HG02884 (cell line): Measurements from ENCODE around the gene RTN4IP1.
"Not testable (repeated sequence)": the region's sequence is repeated elsewhere in the genome, so short reads cannot be mapped to it uniquely, and the experiment has no call there.

Experiments used
- ATAC-seq: cut with Tn5 transposase; IDR thresholded peaks from one replicate; pipeline ENCODE4 v1.9.1; 2021; ENCODE audit warnings: mild to moderate bottlenecking, moderate library complexity; ENCODE audit not compliant: unreplicated experiment

Gene RTN4IP1

GRCh38 chr6:106549521-106549920, 79.8 kb downstream of the RTN4IP1 start:
- no peak for ATAC-seq

DNA sequence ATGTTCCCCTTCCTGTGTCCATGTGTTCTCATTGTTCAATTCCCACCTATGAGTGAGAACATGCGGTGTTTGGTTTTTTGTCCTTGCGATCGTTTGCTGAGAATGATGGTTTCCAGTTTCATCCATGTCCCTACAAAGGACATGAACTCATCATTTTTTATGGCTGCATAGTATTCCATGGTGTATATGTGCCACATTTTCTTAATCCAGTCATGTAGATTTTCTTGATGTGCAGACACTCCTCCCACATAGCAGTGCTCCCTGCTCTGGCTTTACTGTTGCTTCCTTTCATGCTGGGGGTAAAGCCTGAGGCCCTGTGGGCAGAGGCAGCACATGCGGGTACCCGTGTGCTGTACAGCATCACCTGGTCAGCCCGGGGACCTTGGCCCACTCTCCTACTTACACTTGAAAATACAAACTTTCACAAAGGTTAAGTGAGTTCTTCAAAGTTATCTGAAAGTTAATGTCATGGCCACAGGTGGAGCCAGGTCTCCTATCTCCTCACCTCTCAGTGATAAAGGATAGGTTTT, 80.3 kb downstream of the RTN4IP1 start:
- ATAC-seq, result not testable (repeated sequence)

- no peak for ATAC-seq
These were observed 81.5 kb downstream of the RTN4IP1 start for GRCh38 chr6:106547601-106548453.

DNA sequence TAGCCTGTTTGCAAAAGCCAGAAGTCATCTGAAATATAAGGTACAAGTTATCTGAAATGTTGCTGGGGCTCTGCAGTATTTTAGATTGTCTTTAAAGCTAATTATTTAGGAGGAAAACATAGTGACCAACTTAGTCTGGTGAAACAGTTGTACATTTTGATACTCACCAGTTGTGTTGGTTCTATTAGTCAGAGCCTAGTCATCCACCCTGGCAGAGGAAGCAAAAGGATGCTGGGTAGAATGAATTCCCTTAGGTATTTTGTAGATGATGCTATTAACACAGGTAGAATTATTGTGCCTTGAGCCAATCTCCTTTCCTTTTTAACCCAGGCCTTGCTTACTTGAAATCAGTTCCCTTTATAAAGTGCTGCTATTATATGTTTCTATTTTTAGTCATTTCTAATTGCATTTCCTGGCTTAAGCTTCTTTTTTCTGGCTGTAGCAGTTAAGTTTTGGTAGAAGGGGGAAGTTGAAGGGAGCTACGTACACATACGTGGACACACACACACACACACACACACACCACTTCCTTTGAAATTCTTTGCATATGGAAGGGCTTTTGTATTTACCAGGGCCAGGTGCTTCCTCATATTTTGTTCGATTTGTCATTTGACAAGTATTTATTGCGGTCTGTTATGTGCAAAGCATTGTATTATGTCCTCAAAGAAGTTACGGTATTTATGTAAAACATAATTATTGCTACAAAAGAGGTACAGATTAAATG, 82.4 kb downstream of the RTN4IP1 start:
- no peak for ATAC-seq

DNA sequence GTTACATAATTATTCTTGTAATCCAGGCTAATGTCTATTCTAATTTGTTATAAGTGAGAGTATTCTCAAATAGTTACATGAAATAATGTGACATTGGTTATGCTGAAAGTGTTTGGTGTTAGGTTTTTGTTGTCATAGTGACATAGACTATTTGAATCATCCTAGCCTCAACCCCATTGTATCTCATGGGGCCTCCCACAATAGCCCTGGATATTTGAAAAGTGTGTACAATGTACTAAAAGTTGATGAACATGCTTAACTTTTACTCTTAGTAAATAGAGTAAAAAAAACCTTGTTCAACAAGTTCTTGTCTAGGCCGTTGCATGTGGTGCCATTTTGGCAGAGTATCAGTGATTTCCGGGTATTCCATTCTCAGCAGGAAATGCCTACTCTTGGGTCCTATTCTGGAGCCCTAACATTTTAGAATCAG, 83.0 kb downstream of the RTN4IP1 start:
- ATAC-seq, result no peak

DNA sequence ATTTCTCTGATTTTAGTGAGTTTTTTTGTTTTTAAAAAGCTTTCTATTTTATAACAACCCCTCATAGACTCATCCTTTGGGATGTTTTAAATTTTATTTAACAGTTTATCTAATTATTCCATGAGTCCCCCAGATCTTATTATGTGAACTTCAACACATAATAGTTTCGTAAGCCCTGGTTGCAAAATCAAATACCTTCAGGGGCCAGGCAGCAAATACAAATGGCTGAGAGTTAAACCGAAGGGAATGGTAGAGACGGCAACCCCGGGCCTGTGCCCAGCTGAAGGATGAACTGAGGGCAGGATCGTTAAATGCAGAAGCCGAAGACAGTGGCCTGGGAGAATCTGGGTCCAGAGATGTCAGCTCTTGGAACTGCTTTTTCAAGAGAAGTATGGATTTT, 88.4 kb downstream of the RTN4IP1 start:
- no peak for ATAC-seq

GRCh38 chr6:106540432-106540831, 88.9 kb downstream of the RTN4IP1 start:
- no peak for ATAC-seq

- ATAC-seq, result no peak
These were observed 89.4 kb downstream of the RTN4IP1 start for GRCh38 chr6:106539936-106540335.

GRCh38 chr6:106538145-106538544, 91.2 kb downstream of the RTN4IP1 start:
- ATAC-seq, result no peak

DNA sequence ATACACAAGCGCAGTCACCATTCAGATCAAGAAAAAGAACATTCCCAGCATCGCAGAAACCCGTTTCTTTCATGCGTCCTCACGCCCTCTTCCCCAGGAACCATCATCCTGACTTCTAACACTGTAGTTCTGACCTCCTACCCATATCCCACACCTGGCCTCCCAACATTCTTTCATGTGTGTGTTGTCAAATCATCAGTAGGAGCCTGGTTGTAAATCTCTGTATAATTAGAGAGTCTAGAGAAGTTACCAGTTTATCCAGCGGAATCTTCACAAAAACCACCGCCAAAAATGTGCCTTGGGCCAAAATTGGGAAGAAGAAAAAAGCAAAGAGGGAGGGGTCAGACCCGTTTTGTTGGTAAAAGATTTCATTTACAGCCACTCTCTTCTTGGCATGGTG, 91.6 kb downstream of the RTN4IP1 start:
- no peak for ATAC-seq

DNA sequence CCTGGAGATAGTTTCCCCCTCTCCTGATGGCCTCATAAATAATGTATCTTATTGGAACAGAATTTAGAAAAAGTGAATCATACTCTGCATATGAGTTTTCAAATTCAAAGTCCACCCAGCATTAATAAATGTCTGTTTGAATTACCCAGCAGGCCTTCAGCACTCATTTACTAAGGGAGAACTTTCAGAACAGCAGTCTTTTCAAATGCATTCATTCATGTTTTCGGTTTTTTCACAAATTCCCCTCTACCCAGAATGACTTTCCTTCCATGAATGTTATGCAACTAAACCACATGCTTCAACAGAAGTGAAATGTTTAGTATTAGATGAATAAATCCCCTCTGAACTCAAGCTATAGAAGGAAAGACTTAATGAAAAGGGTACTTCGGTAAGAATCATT, 92.4 kb downstream of the RTN4IP1 start:
- ATAC-seq, result no peak

- no peak for ATAC-seq
These were observed 92.9 kb downstream of the RTN4IP1 start for GRCh38 chr6:106536357-106536756.

DNA sequence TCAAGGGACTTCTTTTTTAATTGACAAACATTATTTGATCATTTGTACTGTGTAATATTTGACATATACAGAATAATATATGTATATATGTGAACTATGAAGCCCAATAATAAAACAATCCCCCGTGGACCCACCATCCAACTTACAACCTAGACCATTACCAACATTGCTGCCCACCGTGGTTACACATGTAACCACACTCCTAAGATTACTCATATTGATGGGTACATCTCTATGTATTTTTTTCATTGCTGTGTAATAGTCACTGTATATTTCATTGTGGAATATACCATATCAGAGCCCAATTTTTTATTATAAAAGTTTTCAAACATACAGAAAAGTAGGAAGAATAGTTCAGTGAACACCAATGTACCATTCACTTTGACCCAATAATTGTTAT, 94.3 kb downstream of the RTN4IP1 start:
- ATAC-seq, result no peak

DNA sequence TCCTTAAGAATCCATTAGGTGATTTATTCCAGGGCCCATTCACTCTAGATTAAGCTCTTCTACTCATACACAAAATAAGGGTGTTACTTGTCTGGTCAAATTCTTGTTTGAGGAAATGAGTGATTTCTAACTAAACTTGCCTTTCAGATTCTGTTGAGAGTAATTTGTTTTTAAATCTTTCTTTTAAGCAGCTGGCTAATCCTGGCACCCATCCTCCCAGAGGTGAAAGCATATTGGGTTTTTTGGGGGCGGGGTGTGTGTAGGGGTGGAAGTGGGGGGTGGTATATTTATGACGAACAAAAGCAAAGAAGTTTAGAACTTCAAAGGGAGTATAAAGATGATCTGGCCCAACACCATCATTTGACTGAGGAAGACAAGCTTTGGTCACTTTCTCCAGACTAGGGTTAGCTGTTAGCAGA, 94.7 kb downstream of the RTN4IP1 start:
- ATAC-seq, result no peak

GRCh38 chr6:106534004-106534403, 95.3 kb downstream of the RTN4IP1 start:
- no peak for ATAC-seq

DNA sequence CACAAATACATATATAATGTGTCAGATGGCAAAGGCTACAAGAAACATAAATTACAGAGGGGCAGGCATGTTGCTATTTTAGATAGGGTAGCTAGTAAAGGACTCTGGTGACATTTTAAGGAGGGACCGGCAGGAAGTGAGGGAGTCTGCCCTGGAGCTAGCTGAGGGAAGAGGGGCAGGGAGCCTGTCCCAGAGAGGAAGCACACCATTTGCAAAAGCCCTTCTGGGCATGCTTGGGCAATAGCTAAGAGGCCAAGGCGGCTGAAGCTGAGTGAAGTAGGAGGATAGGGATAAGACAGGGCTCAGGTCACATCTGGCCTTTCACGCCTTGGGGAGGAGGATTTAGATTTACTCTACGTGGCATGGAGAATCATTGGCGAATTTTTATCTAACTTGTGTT, 96.2 kb downstream of the RTN4IP1 start:
- ATAC-seq, result no peak

DNA sequence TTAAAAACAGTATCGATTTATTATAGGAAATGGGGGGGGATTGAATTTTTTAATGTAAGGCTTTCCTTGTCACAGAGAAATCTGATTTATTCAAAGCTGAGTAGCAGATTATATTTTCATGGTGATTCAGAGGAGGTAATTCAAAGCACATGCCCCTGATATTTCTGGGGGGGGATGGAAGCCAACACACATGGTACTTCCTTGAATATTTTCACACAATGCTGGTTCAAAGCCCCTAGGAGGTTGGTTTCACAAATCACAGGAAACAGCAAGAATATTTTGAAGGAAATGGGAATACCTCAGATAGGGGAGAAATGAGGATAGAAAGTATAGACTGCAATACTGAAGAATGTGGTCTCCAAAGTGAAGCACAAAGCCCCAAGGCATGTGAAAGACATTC, 98.8 kb downstream of the RTN4IP1 start:
- ATAC-seq, result no peak

- no peak for ATAC-seq
These were observed 99.3 kb downstream of the RTN4IP1 start for GRCh38 chr6:106530026-106530425.

DNA sequence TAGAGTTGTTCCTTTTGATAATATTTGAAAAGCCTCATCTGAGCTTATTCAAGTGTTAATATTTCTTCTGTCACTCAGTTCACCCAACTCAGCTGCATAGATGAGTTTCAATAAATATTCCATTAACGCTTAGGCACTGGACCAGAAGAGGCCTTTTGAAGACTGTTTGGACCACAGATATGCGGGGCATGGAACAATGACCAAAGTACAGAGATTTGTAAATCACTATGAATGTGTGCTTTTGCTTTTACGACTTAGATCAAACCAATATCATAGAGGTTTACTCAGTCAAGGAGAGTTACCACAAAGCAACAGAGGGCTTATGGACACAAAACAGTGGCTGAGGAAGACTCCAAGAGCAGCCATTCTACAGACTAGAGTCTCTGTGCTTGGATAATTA, 99.9 kb downstream of the RTN4IP1 start:
- ATAC-seq, result no peak

GRCh38 chr6:106528521-106528920, 100.8 kb downstream of the RTN4IP1 start:
- ATAC-seq, result no peak

GRCh38 chr6:106527979-106528378, 101.3 kb downstream of the RTN4IP1 start:
- no peak for ATAC-seq

- ATAC-seq, result no peak
These were observed 102.2 kb downstream of the RTN4IP1 start for GRCh38 chr6:106527117-106527516.
